ENCODE measurements around the gene LIPC. TPM values are rescaled to one million over a fixed set of nuclear protein-coding genes. Genes with fewer than 3 reads are reported as not detected.

LIPC gene
- total RNA-seq, 2 experiments from 2014 or later: 0.61 to 1.2 TPM

- no peaks in the 10 kb centered on the region for H3K27me3 Mint-ChIP-seq
- Histone ChIP-seq H3K27me3 (ENCODE audit: control insufficient read depth in 1 of 2, insufficient read depth in 2 of 2, low read length in 2 of 2) (no peaks in the 10 kb centered on the region), H3K27ac (ENCODE audit: low read depth in 1 of 2, low read length in 2 of 2) (no peak overlapping the region), H3K4me3 (ENCODE audit: low read length) (no peak overlapping the region), H3K4me1 (ENCODE audit: insufficient read depth, low read length) (peaks cover 36% of the 10 kb centered on the region), H3K9me3 (ENCODE audit: control insufficient read depth in 1 of 2, insufficient read depth in 1 of 2, low read length in 2 of 2) (no peaks in the 10 kb centered on the region), H3K36me3 (ENCODE audit: insufficient read depth, low read length) (no peaks in the 10 kb centered on the region)
- DNase-seq (no peak), ATAC-seq (ENCODE audit: poor library complexity) (no peak)
- H3K9me3 Mint-ChIP-seq: no peaks in the 10 kb centered on the region
- H3K27ac Mint-ChIP-seq: no peak overlapping the region
- intact Hi-C loops (cut with DNase I, micrococcal nuclease): loop anchor here in 1 of 2 experiments (5.0 kb wide), 2 partner anchors 37 to 292 kb away; no protein-coding TSS in a partner anchor
- H3K4me3 Mint-ChIP-seq: no peak overlapping the region
- TF ChIP-seq, protein P1, sequence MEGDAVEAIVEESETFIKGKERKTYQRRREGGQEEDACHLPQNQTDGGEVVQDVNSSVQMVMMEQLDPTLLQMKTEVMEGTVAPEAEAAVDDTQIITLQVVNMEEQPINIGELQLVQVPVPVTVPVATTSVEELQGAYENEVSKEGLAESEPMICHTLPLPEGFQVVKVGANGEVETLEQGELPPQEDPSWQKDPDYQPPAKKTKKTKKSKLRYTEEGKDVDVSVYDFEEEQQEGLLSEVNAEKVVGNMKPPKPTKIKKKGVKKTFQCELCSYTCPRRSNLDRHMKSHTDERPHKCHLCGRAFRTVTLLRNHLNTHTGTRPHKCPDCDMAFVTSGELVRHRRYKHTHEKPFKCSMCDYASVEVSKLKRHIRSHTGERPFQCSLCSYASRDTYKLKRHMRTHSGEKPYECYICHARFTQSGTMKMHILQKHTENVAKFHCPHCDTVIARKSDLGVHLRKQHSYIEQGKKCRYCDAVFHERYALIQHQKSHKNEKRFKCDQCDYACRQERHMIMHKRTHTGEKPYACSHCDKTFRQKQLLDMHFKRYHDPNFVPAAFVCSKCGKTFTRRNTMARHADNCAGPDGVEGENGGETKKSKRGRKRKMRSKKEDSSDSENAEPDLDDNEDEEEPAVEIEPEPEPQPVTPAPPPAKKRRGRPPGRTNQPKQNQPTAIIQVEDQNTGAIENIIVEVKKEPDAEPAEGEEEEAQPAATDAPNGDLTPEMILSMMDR (IDR thresholded peaks at IDR 0.05): no peak
- CTCF ChIA-PET: no interaction called here
- no peaks in the 10 kb centered on the region for H3K36me3 Mint-ChIP-seq (ENCODE audit: low read depth)
- peaks cover 56% of the 10 kb centered on the region for H3K4me1 Mint-ChIP-seq (ENCODE audit: low read depth)
- POLR2A ChIA-PET: no interaction called here
Observed at GRCh38 chr15:58519516-58519915, 87.7 kb downstream of the LIPC start.

- Mint-ChIP-seq H3K27me3 (no peaks in the 10 kb centered on the region), H3K9me3 (no peaks in the 10 kb centered on the region), H3K27ac (no peak overlapping the region), H3K4me3 (no peak overlapping the region), H3K36me3 (ENCODE audit: low read depth) (no peaks in the 10 kb centered on the region), H3K4me1 (ENCODE audit: low read depth) (peaks cover 50% of the 10 kb centered on the region)
- no peaks in the 10 kb centered on the region for H3K9me3 ChIP-seq (ENCODE audit: control insufficient read depth in 1 of 2, insufficient read depth in 1 of 2, low read length in 2 of 2)
- peak in 1 of 14 experiments; percentile 20 for DNase-seq
- peaks cover 36% of the 10 kb centered on the region for H3K4me1 ChIP-seq (ENCODE audit: insufficient read depth, low read length)
- no peak for ATAC-seq (ENCODE audit: poor library complexity)
- CTCF ChIA-PET: no interaction called here
- H3K27me3 ChIP-seq (ENCODE audit: control insufficient read depth in 1 of 2, insufficient read depth in 2 of 2, low read length in 2 of 2): no peaks in the 10 kb centered on the region
- TF ChIP-seq, protein P1 (IDR thresholded peaks at IDR 0.05): no peak
- no peak overlapping the region for H3K4me3 ChIP-seq (ENCODE audit: low read length)
- no peak overlapping the region for H3K27ac ChIP-seq (ENCODE audit: low read depth in 1 of 2, low read length in 2 of 2)
- intact Hi-C loops (cut with DNase I, micrococcal nuclease): no loop called here
- no peaks in the 10 kb centered on the region for H3K36me3 ChIP-seq (ENCODE audit: insufficient read depth, low read length)
- POLR2A ChIA-PET: no interaction called here
Observed at GRCh38 chr15:58520464-58520863, 88.7 kb downstream of the LIPC start.

GRCh38 chr15:58520936-58521292 is 89.1 kb downstream of the LIPC start:
- POLR2A ChIA-PET: no interaction called here
- CTCF ChIA-PET: no interaction called here
- DNase-seq (no peak), ATAC-seq (ENCODE audit: poor library complexity) (no peak)
- H3K9me3 ChIP-seq (ENCODE audit: control insufficient read depth in 1 of 2, insufficient read depth in 1 of 2, low read length in 2 of 2): no peaks in the 10 kb centered on the region
- peaks cover 31% of the 10 kb centered on the region for H3K4me1 ChIP-seq (ENCODE audit: insufficient read depth, low read length)
- Mint-ChIP-seq H3K36me3 (ENCODE audit: low read depth) (no peaks in the 10 kb centered on the region), H3K27me3 (no peaks in the 10 kb centered on the region), H3K4me1 (ENCODE audit: low read depth) (peaks cover 46% of the 10 kb centered on the region), H3K27ac (no peak overlapping the region), H3K4me3 (no peak overlapping the region), H3K9me3 (no peaks in the 10 kb centered on the region)
- TF ChIP-seq, protein P1 (IDR thresholded peaks at IDR 0.05): no peak
- no peak overlapping the region for H3K27ac ChIP-seq (ENCODE audit: low read depth in 1 of 2, low read length in 2 of 2)
- no peaks in the 10 kb centered on the region for H3K27me3 ChIP-seq (ENCODE audit: control insufficient read depth in 1 of 2, insufficient read depth in 2 of 2, low read length in 2 of 2)
- intact Hi-C loops (cut with DNase I, micrococcal nuclease): no loop called here
- H3K4me3 ChIP-seq (ENCODE audit: low read length): no peak overlapping the region
- no peaks in the 10 kb centered on the region for H3K36me3 ChIP-seq (ENCODE audit: insufficient read depth, low read length)
